Testis (tissue), 2 donors: Measurements from ENCODE around the gene DNM1L.

Experiments used
- CTCF ChIP-seq, 3 experiments: fragments of 450-650 bp in 2 of 3; fragments of 200-600 bp in 1 of 3; sonication (generic) in 1 of 3; IDR thresholded peaks; one replicate each; pipeline ENCODE4 v1.5.1; 2016 to 2019; ENCODE audit warnings: antibody characterized with exemption in 3 of 3, mild to moderate bottlenecking in 2 of 3, moderate library complexity in 1 of 3
- POLR2A ChIP-seq: fragments of 450-650 bp; IDR thresholded peaks from one replicate; pipeline ENCODE4 v1.6.1; 2017; ENCODE audit warnings: antibody characterized with exemption, mild to moderate bottlenecking, moderate library complexity

- no peak for TF ChIP-seq CTCF (IDR thresholded peaks at IDR 0.05)
- no peak for TF ChIP-seq POLR2A
These were observed 109.3 kb downstream of the DNM1L start for GRCh38 chr12:32788405-32788804.
